Body of pancreas (tissue), 4 donors: ENCODE data around the gene RASGEF1C.

ENCODE experiments used
- POLR2A ChIP-seq, 3 donors: fragments of 450-650 bp; IDR thresholded peaks; one replicate each; pipeline ENCODE4 v1.6.1; 2016; ENCODE audit warnings: antibody characterized with exemption in 3 of 3, mild to moderate bottlenecking in 2 of 3
- TF ChIP-seq, protein P1 (sequence below), 7 experiments: fragments of 450-650 bp in 4 of 7; fragments of 200-600 bp in 3 of 7; sonication (generic) in 3 of 7; IDR thresholded peaks; one replicate each; pipeline ENCODE4 v1.5.1; 2016 to 2019; ENCODE audit warnings: antibody characterized with exemption in 7 of 7

DNA sequence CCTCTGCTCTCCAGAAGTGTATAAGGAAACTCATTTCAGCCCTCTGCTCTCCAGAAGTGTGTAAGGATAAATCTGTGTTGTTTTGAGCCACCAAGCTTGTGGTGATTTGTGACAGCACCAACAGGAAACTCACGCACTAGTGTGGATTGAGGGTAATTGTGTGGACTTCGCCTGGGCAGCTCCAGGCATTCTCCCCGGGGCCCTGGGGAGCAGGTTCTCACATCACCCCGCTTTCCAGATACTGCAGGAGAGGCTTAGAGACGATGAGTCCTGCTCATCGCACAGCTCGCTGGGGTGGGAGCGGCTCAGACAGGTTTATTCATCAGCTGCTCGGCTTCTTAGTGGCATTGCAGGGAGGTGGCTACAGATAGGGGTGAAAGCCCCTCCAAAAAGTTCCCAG is 99.1 kb downstream of the RASGEF1C start:
- TF ChIP-seq, protein P1, sequence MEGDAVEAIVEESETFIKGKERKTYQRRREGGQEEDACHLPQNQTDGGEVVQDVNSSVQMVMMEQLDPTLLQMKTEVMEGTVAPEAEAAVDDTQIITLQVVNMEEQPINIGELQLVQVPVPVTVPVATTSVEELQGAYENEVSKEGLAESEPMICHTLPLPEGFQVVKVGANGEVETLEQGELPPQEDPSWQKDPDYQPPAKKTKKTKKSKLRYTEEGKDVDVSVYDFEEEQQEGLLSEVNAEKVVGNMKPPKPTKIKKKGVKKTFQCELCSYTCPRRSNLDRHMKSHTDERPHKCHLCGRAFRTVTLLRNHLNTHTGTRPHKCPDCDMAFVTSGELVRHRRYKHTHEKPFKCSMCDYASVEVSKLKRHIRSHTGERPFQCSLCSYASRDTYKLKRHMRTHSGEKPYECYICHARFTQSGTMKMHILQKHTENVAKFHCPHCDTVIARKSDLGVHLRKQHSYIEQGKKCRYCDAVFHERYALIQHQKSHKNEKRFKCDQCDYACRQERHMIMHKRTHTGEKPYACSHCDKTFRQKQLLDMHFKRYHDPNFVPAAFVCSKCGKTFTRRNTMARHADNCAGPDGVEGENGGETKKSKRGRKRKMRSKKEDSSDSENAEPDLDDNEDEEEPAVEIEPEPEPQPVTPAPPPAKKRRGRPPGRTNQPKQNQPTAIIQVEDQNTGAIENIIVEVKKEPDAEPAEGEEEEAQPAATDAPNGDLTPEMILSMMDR (IDR thresholded peaks at IDR 0.05), result no peak
- TF ChIP-seq POLR2A (IDR thresholded peaks at IDR 0.05), result no peak
